IPS-11a (cell line): ENCODE data around the gene PPP1R14D.

Experiments
- H3K4me3 ChIP-seq: one replicate; pipeline ENCODE4 v1.5.1; 2013; ENCODE audit warnings: low read depth, low read length, control low read depth

Gene PPP1R14D

DNA sequence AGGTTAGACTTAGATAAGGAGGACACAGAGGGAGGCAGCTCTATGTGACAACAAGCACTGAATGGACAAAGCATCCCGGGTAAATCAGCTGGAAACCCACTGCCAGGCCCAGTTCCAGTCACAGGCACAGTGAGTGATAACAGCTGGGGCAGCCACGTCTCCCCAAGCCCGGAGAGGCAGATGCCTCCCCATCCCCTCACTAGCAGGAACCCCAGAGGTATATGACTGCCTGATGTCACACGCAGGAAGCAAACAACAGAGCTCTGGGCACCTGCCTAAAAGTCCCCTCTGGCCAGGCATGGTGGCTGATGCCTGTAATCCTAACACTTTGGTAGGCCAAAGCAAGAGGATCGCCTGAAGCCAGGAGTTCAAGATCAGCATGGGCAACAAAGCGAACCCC, 40.5 kb downstream of the PPP1R14D start:
- no peak overlapping the region for H3K4me3 ChIP-seq

DNA sequence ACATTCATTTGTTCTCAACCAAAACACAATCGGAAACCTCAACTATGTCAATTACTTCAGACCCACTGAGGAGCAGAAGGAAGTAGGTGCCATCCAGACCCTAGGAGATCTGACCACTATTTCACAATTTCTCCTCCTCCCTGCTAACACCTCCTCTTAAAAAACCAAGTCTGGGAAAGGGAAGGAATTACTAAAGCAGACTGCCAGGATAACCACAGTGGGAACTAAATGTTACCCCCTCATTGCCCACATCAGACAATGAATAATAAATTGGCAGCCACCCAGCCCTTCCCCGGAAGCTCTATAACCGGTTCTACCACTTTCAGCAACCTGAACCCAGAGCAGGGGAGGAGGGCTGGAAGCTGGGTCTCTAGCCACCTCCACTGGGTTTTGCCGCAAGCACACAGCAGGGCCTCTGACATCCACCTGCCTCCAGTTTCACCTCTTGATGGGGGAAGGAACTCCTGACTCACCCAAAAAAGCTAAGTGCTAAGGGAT, 41.1 kb downstream of the PPP1R14D start:
- no peak overlapping the region for H3K4me3 ChIP-seq

DNA sequence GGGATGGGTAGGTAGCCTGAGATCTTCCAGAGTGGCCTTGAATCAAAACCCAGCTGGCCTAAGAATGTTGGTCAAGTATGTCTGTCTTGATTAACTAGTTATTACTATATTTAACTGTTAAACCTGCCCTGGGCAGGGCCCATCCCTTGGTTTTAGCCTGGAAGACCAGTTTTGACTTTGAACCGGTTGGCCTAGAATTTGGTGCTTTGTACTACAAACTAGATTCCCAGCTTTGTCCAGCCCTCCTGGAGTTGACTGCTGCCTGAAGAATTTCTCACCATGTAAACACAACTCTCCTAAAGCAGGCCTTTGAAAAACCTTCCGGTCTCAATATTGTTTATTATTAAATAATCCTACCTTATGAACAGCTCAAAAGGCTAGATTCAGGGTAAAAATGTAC, 42.7 kb downstream of the PPP1R14D start:
- H3K4me3 ChIP-seq = no peak overlapping the region

DNA sequence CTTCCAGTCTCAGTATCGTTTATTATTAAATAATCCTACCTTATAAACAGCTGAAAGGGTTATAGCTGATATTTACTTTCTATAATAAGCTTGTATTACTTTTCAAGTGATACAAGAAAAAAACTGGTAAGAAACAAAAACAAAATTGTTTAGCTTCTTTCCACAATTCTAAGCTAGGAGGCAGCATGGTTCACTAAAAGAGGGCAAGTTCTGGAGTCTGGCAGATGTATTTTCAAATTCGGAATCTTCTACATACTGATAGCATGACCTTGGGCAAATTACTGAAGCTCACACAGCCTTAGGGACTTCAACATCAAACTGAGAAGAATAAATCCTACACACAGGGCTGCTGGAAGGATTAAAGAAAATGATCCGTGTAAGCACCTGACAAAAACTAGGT, 43.3 kb downstream of the PPP1R14D start:
- H3K4me3 ChIP-seq = no peak overlapping the region

DNA sequence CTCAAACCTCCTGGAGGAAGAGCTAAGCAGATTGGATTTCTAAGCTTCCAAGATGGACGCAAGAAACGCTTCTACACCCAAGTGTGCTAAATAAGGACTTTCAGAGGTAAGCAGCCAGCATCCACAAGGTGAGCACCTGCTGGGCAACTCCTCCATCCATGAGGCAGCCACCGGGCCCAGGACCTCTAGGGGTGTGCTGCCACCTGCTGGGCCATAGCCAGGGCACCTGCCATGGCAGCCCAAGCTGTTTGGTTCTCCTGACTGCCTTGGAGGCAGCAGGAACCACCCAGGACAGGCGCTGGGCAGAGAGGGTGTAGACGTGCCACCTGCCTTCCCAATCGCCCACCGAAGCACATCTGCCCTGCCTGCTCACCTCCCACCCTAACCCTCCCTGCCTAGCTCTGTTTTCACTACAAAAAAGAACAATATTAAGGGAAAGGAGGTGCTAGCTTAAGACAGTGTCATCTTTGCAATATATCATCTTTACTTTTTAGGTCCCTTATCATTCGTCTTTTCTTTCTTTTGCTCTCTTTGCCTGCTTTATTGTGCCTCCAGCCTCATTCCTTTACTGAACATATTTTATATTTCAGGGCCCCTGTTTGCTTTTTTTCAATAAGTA, 45.8 kb downstream of the PPP1R14D start:
- H3K4me3 ChIP-seq = no peak overlapping the region

DNA sequence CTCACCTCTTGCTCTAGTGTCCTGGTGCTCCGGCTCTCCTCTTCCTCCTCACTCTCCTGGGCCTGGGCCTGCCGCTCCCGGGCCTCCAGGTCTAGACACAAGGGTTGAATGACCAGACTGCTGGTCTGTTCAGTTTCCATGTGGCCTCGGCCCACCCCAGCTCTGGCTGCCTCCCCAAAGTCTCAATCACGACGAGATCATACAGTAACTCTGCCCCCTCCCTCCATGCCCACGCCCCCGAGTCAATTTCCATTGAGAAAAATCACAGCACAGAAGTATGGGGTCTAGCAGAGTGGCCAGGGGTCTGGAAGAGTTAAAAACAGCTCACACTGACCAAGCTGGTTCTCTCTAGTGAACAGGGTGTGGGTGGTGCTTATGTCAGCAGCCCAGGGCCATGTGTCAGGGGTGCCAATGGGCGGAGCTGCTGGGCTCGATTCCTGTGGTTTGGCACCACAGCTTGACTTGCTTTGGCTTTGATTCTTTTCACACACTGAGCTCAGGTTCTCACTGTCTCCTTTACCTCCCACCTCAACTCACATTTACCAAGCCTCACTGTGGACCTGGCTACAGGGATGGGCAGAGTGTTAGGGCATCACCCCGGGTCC, 51.9 kb downstream of the PPP1R14D start:
- no peak overlapping the region for H3K4me3 ChIP-seq

DNA sequence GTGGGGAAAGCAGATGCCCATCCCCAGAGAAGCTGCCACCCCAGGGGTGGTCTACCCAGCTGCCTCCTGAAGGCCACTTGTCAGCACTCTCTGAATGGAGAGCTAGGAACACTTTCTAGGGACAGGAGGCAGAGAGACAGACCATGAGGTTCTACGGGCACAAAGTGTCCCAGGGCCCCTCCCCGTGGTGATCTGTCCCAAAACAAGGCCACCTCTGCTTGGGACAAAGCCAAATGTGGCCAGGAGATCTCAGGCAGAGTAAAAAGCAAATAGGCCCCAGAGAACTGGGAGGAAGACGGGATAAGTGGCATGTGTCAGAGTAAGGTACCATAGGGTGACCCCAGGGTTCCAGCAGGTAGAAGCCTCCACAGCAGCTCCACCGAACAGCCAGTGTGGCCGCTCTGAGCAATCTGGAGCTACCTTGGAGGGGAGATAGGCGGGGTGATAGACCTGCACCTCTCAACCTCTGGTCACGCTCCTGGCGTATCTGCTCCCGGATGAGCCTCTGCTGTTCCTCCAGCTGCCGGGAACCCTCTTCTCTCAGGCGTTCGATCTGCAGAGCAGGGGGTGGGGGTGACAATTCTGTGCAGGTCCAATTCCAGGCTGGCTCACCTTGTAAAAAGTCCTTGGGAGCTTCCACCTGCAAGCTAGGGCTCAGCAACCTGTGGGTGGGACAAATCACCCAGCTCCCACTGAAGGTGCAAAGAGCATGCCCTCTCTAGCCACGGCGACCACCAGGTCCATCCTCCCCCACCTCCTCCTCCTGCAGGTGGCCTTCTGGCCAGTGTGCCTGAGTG, 52.6 kb downstream of the PPP1R14D start:
- no peak overlapping the region for H3K4me3 ChIP-seq

DNA sequence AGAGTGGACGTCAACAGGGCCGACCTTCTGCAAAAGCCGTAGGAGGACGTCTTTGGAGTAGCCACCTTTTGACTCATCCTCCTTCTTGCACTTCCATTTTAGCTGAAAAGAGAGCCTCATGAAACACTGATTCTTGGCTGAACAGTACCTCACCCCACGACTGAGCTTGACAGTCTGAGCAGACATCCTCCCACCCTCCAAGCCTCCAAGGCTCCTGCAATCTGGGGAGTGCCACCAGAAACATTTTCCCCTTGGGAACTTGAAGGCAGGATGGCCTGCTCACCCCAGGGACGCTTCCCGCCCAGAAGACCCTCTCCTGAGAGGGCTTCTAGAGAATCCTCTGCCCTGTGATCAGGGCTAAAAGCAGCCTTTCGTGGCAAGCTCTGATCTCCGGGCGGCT, 53.5 kb downstream of the PPP1R14D start:
- no peak overlapping the region for H3K4me3 ChIP-seq

DNA sequence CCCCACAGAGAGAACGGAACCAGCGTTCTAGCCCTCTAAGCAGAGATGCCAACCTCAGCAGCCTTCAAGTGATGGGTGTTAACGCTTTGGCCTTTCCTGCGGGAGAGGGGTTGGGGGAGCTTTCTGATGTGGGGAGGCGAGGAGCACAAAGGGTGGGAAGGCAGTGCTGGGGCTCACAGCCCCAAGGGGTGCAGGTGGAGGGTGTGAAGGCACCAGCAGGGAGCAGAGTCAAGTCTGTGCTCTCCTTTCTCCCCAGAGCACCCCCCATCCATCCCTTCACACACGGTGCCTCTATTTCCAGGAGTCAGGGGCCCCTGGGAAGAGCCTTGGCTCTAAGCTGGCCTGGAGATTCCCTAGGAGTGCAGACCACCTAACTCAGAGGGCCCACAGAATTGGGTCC, 54.6 kb downstream of the PPP1R14D start:
- no peak overlapping the region for H3K4me3 ChIP-seq

DNA sequence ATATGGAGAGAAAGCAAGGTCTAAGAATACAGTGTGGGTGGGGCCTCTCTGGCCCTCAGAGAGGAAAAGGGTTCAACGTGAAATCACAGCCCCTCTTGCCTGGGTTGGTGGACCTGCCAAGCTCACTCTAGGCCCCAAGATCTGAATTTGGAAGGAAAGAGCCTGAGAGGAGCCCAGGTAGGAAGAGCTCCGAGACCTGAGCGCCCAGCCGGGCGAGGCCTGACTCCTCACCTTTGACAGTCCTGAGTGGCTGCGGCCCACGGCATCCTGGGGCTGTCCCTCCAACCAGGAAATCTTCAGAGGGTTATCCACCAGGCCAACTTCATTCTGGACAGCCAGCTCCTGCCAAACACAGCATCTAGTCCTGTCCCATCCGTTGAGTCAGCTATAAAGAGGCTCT, 55.0 kb downstream of the PPP1R14D start:
- no peak overlapping the region for H3K4me3 ChIP-seq

DNA sequence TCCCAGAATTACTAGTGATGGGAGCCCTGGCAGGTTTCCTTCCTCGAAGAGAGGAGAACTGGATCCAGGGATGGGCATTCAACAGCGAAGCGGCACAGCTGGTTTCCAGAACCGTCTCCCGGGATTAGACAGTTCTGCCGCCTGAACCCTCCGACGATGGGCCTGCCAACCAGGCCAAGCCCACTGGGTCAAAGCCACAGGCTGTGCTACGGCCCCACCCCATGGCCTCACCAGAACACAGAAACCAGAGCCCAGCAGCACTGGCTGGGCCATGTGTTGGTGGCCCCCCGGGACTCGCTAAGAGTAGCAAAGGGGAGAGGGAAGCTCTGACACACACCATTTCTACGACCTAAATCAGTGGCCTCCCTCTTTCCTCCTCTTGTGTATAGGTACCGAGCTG, 56.5 kb downstream of the PPP1R14D start:
- H3K4me3 ChIP-seq = no peak overlapping the region

DNA sequence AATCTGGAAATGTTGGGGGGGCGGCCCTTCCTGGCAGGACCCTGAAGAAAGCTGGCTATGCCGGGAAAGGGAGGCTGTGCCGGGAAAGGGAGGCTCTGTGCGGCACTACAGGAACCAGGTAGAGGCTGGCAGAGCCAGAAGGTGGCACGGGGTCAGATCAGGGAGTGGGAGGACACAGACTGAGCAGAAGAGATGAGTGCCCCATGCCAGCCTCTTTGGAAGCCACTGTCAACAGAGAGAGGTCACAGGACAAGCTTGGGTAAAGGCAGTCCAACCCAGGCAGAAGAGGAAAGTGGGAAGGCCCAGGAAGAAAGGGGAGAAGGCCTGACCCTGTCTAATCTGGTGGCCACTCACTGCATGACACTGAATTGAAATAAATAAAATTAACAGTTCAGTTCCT, 57.3 kb downstream of the PPP1R14D start:
- H3K4me3 ChIP-seq = no peak overlapping the region

DNA sequence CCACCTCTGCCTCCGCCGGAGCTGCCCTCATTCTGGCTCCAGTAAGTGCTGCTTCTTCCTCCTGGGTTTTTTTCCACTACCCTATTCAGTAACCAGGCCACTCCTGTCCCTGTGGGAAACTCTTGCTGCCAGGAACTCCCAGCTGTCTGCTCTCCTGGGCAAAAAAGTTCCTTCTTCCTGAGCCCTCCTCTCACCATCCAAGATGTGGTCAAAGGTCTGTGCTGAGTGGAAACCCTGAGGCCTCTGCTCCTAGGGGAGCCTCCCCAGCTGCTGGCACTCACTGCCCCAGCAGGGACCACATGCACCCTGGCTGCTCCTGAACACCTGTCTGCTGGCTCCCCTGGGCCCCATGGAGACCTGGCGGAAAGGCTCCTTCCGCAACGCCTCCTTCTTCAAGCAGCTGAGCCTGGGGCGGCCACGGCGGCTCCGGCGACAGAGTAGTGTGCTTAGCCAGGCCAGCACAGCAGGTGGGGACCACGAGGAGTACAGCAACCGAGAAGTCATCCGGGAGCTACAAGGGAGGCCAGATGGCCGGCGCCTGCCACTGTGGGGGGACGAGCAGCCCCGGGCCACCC, 58.3 kb downstream of the PPP1R14D start:
- H3K4me3 ChIP-seq = no peak overlapping the region

DNA sequence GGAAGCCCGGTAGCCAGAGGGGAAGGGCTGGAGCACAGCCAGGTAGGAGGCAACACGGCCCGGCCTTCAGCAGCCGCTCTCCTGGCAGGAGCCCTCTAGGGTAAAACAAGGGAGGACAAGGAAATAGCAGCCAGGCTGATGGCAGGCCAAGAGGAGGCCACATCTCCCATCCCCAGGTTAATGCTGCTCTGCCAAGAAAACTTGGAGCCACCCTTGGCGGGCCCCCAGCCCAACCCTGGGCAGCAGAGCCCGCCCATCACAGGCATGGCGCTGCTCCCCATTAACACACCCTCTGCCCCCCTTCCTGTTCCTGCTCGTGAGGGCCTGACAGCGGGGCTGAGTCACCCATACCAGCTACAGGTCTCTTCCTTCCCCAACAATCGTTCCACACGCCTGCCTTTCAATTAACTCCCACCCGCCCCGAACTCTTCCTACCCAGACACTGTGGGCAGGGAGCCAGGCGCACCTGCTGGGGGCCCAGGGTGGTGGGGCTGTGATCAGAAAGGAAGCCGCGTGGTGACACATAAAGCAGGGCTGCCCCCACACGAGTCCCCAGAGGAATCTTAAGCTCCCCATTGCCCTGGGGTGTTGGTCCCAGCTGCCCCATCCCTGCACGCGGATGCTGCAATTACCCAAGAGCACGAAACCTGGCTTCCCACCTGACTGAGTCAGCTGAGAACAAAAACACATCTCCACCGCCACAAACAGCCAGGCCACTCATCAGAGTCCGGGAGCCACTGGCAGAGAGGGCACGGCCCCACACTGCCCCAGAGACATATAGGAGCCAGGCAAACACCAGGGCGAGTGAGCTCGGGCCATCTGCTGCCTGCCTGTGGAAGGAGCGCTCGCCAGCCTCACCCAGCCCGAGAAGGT, 59.0 kb downstream of the PPP1R14D start, which contains the start of gene C15orf62:
TSS of gene C15orf62 (plus strand) at position 707 of the 873 bp plus-strand sequence. CDS start 516 bp downstream, outside the sequence.
- no peak within 1 kb of the TSS for H3K4me3 ChIP-seq

DNA sequence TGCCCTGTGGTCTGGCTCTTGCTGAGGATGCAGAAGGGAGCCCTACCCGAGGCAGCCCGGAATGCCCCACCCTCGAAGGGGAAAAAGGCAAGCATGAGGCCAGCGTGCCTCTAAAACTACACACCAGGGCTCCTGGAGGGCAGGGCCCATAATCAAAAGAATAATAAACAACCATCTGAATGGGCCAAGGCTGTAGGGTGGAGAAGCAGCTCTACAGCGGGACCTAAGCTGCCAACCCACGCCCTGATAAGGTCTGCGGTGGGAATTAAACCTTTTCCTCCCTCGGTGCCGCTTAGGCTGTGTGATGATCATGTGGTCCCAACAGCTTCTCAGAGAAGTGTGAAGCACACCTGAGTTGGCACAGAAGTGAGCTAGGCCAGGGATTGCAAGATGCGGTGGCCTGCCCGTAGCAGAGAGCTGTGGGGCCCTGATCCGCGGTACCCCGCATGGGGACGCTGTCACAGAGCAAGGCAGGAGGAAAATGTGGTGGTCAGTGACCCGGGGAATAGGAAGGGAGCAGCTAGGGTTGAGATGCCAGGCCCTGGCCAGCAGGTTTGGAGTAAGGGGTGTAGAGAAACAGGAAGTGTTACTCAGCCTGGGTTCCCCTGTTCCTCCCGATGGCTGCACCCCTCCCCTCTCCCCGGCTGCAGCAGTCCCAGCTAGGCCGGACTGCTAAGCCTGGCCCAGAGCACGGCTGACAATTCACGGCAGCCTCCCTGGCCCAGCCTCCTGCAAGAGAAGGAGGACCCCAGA, 59.8 kb downstream of the PPP1R14D start:
- no peak overlapping the region for H3K4me3 ChIP-seq

DNA sequence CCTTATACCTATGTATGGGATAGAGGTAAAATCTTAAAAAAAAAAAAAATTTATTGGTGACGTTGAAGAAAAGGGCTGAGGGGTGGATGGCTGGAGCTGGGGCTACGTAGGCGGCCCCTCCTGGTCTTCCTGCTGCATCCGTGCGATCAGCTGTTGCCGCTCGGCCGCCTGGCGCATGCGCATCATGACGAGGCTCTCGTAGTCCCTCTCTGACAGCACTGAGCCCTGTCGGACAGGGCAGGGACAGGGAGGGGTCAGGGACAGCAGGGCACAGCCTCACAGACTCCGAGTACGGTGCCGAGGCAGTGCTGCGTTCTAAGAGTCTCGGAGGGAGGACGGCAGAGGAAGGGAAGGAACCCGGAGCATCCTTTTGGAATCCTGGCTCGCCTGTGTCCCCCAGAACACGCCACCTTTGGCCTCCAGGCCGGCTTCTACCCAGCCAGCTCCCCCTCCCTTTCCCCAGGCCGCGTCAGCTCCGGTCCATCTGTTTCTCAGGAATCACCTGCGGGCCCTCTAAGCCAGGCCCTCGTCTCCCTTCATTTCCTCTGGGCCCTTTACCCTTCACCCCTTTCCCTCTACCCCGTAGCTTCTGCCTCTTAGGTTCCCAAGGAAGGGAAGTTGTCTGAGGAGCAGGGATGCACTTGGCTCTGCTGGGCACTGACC, 60.5 kb downstream of the PPP1R14D start:
- no peak overlapping the region for H3K4me3 ChIP-seq

DNA sequence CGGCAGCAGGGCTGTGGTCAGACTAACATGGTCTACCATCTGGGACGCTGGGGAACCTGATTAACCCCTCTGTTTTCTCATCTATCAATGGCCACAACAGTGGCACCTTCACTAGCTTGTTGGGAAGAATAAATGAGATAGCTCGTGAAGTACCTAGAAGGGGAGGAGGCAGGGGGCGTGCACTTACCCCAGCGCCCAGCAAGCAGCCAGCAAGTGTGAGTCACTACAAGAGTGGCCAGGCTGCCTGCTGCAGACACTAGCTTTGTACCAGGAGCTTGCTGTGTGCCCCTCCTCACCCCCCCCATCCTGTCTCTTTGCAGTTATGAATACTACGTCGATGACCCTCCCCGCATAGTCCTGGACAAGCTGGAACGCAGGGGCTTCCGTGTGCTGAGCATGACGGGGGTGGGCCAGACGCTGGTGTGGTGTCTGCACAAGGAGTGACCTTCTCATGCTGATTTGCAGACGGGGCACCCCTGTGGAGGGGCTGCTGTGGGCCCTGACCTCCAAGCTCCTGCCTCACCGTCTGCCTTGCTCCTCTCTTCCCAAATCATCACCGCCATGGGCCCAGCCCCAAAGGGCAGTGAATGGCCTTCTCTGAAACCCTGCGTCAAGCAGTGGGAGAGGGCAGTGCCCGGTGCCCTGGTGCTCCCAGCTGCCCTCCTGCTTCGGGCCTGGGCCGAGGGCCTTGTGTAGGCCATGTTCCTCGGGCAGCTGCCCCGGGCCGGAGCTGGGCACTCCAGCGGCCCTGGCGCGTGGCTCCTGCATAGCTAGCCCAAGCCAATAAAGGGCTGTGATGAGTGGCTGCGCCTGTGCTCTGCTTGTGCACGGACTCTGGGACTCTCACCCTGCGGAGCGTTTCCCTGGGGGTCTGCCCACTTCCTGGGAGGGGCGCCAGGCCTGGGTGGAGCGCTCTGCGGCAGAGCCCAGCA, 61.3 kb downstream of the PPP1R14D start:
- H3K4me3 ChIP-seq = no peak overlapping the region

DNA sequence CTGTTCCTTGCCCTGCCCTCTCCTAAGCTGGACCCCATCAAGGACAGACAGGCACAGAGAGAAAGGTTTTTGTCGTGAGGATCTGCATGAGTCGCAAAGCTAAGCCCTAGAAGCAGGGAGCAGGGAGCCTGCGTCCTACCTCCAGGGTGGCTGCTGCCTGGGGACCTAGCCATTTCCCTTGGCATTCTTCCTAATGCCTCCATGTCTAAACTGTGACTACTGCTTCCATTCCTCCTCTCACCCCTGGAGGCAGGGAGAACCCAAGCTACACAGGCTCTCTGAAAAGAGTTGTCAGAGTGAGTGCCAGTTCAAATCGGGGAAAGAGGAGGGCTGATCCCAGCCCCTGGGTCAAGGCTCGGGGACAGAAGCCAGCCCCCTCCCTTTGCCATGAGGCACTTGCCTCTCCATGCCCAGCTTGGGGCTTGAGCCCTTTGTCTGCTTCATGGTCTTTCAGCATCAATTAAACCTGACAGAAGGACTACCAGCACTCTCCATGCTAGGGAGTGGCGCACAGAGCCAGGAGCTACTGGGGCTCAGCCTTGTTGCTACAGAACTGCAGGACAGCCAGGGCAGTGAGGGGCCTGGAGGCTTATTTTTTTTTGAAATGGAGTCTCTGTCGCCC, 62.2 kb downstream of the PPP1R14D start:
- H3K4me3 ChIP-seq = no peak overlapping the region
